Astrocyte (in vitro differentiated cells and primary cell): Measurements from ENCODE around the gene CDR2L.

Experiments
- EZH2 ChIP-seq: IDR thresholded peaks from 2 replicates; pipeline ENCODE4 v1.6.1; 2012; ENCODE audit warnings: mild to moderate bottlenecking, low read length, inconsistent platforms; ENCODE audit not compliant: insufficient read depth
- TF ChIP-seq, protein P1 (sequence below): IDR thresholded peaks from 2 replicates; pipeline ENCODE4 v1.5.1; 2011; ENCODE audit warnings: low read depth, mild to moderate bottlenecking, inconsistent platforms, low read length, moderate library complexity; ENCODE audit not compliant: insufficient read depth

DNA sequence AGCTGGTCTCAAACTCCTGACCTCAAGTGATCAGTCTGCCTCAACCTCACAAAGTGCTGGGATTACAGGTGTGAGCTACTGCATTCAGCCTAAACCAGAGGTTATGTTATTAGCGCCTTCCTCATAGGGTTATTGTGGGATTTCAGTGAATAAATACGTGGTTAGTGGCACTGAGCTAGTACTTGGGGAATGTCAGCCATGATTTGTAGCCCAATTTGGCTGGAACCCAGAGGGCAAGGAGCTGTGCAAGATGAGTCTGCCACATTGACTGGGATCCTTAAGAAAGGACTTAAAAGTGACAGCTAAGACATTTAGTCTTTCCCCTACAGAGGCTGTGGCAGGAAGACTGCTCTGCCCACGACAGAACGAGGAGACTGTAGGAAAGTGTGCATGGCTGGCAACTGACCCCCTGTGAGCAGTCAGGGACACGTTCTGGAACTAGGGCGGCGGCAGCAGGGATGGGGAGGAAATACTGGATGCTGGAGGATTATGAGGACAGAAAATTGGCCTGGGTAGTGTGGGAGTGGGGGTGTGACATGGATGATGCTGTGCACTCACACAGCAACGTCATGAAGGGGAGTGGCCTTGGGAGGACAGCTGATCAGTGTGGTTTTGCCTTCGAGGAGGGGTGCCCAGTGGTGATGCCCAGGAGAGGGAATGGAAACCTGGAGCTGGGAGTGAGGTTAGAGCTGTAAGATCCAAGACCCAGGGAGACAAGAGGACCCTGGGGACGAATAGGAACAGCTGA is 44.7 kb downstream of the CDR2L start:
- TF ChIP-seq, protein P1, sequence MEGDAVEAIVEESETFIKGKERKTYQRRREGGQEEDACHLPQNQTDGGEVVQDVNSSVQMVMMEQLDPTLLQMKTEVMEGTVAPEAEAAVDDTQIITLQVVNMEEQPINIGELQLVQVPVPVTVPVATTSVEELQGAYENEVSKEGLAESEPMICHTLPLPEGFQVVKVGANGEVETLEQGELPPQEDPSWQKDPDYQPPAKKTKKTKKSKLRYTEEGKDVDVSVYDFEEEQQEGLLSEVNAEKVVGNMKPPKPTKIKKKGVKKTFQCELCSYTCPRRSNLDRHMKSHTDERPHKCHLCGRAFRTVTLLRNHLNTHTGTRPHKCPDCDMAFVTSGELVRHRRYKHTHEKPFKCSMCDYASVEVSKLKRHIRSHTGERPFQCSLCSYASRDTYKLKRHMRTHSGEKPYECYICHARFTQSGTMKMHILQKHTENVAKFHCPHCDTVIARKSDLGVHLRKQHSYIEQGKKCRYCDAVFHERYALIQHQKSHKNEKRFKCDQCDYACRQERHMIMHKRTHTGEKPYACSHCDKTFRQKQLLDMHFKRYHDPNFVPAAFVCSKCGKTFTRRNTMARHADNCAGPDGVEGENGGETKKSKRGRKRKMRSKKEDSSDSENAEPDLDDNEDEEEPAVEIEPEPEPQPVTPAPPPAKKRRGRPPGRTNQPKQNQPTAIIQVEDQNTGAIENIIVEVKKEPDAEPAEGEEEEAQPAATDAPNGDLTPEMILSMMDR, result no peak
- no peak for TF ChIP-seq EZH2
